ENCODE measurements around the gene MRPL22.
A peak's percentile ranks its signal among the peaks of the same experiment; 100 is the strongest.
"Not testable (repeated sequence)": the region's sequence is repeated elsewhere in the genome, so short reads cannot be mapped to it uniquely, and the experiment has no call there.

Gene MRPL22

GRCh38 chr5:154923441-154924430 lies 17.1 kb upstream of the MRPL22 start:
- H3K9me3 ChIP-seq (ENCODE audit: control extremely low read depth in 1 of 5, control insufficient read depth in 4 of 5, insufficient read depth in 2 of 5, low read depth in 1 of 5, low read length in 4 of 5) = no peaks in the 10 kb centered on the region
- H3K27ac ChIP-seq (ENCODE audit: insufficient read depth in 1 of 2, low read depth in 1 of 2, low read length in 2 of 2, poor library complexity in 1 of 2, severe bottlenecking in 2 of 2) = no peak overlapping the region
- H3K27me3 ChIP-seq (replicated peaks in 2 of 5; ENCODE audit: control insufficient read depth in 4 of 5, insufficient read depth in 5 of 5, low read length in 4 of 5) = no peaks in the 10 kb centered on the region
- no peak for DNase-seq
- WGBS (ENCODE audit: insufficient coverage) = 100% methylated on average over 1 of the region's 7 CpGs
- POLR2A ChIA-PET = no interaction called here
- no peak overlapping the region for H3K4me3 ChIP-seq (ENCODE audit: control insufficient read depth in 1 of 7, extremely low read depth in 1 of 7, insufficient read depth in 4 of 7, low read depth in 2 of 7, low read length in 6 of 7)
- H3K4me1 ChIP-seq (ENCODE audit: control extremely low read depth in 1 of 4, control insufficient read depth in 4 of 4, insufficient read depth in 4 of 4, low read length in 3 of 4) = no peaks in the 10 kb centered on the region
- CTCF ChIA-PET = interaction anchor here (1.0 kb wide), 1 partner anchor 276 kb away, joined by 3 read pairs; no protein-coding TSS in a partner anchor
- H3K36me3 ChIP-seq (ENCODE audit: control insufficient read depth in 4 of 4, insufficient read depth in 4 of 4, low read length in 3 of 4) = peaks cover 10 to 79% (median 59%) of the 10 kb centered on the region in 4 experiments

DNA sequence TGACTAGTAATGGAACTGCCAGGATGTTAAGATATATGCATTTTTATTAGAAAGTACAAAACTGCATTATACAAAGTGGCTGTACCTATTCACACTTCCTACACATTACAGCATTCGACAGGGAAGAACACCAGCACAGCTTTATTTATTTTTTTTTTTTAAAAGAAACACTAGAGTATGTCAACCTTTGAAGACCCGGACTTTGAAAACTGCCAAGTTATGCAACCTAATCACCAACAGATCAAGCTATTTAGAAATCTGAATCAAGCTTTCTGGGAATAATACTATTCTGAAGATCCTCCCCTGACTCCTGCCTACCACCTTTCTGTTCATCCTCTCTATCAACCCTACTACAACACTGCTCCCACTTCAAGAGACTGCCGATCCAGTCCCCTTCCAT lies 7.3 kb upstream of the MRPL22 start:
- peaks cover 7 to 17% (median 15%) of the 10 kb centered on the region in 4 experiments for H3K4me1 ChIP-seq (ENCODE audit: control extremely low read depth in 1 of 4, control insufficient read depth in 4 of 4, insufficient read depth in 4 of 4, low read length in 3 of 4)
- WGBS (ENCODE audit: insufficient coverage) = 100% methylated on average over 3 of the region's 3 CpGs
- H3K4me3 ChIP-seq (ENCODE audit: control insufficient read depth in 1 of 7, extremely low read depth in 1 of 7, insufficient read depth in 4 of 7, low read depth in 2 of 7, low read length in 6 of 7) = no peak overlapping the region
- ChIA-PET POLR2A (no interaction called here), CTCF (interaction anchor here (0.6 kb wide), 1 partner anchor 69 kb away, joined by 4 read pairs; no protein-coding TSS in a partner anchor)
- no peaks in the 10 kb centered on the region for H3K27me3 ChIP-seq (replicated peaks in 2 of 5; ENCODE audit: control insufficient read depth in 4 of 5, insufficient read depth in 5 of 5, low read length in 4 of 5)
- peaks cover 8 to 52% (median 29%) of the 10 kb centered on the region in 4 experiments for H3K36me3 ChIP-seq (ENCODE audit: control insufficient read depth in 4 of 4, insufficient read depth in 4 of 4, low read length in 3 of 4)
- H3K9me3 ChIP-seq (ENCODE audit: control extremely low read depth in 1 of 5, control insufficient read depth in 4 of 5, insufficient read depth in 2 of 5, low read depth in 1 of 5, low read length in 4 of 5) = no peaks in the 10 kb centered on the region
- no peak for DNase-seq
- no peak overlapping the region for H3K27ac ChIP-seq (ENCODE audit: insufficient read depth in 1 of 2, low read depth in 1 of 2, low read length in 2 of 2, poor library complexity in 1 of 2, severe bottlenecking in 2 of 2)

GRCh38 chr5:154934881-154935280 lies 6.0 kb upstream of the MRPL22 start:
- no peak for DNase-seq
- Histone ChIP-seq H3K36me3 (ENCODE audit: control insufficient read depth in 4 of 4, insufficient read depth in 4 of 4, low read length in 3 of 4) (peaks cover 8 to 41% (median 22%) of the 10 kb centered on the region in 4 experiments), H3K9me3 (ENCODE audit: control extremely low read depth in 1 of 5, control insufficient read depth in 4 of 5, insufficient read depth in 2 of 5, low read depth in 1 of 5, low read length in 4 of 5) (no peaks in the 10 kb centered on the region), H3K4me3 (ENCODE audit: control insufficient read depth in 1 of 7, extremely low read depth in 1 of 7, insufficient read depth in 4 of 7, low read depth in 2 of 7, low read length in 6 of 7) (no peak overlapping the region), H3K27me3 (replicated peaks in 2 of 5; ENCODE audit: control insufficient read depth in 4 of 5, insufficient read depth in 5 of 5, low read length in 4 of 5) (no peaks in the 10 kb centered on the region), H3K4me1 (ENCODE audit: control extremely low read depth in 1 of 4, control insufficient read depth in 4 of 4, insufficient read depth in 4 of 4, low read length in 3 of 4) (peaks cover 7 to 19% (median 16%) of the 10 kb centered on the region in 4 experiments), H3K27ac (ENCODE audit: insufficient read depth in 1 of 2, low read depth in 1 of 2, low read length in 2 of 2, poor library complexity in 1 of 2, severe bottlenecking in 2 of 2) (no peak overlapping the region)
- CTCF ChIA-PET = no interaction called here
- POLR2A ChIA-PET = no interaction called here

DNA sequence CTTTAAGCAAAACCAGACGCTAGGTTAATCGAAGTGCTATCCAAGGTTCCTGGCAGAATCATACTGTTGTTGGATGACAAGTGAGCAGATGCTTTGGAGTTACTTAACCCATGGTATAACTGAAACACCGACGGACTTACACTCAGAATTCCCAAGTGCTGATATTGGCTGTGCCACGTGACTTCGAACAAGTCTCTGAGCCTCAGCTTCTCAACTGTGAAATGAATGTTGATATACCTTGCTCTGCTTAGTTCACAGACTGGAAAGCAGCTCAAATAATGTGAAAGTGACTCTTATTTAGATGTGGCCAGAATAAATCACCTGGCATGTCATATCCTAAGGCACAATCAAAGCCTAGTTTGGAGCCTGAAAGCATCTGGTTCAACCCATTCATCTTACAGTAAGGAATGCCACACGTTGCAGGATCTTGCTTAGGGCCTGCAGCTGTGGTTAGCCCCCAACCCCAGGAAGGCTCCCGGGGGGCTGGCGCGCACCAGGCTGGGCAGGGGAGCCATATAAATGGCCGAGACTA lies 3.6 kb upstream of the MRPL22 start:
- peak overlapping the region; percentile 50 to 96 (median 87) for H3K4me3 ChIP-seq (ENCODE audit: control insufficient read depth in 1 of 7, extremely low read depth in 1 of 7, insufficient read depth in 4 of 7, low read depth in 2 of 7, low read length in 6 of 7)
- no peaks in the 10 kb centered on the region for H3K27me3 ChIP-seq (replicated peaks in 2 of 5; ENCODE audit: control insufficient read depth in 4 of 5, insufficient read depth in 5 of 5, low read length in 4 of 5)
- 45% methylated on average over 10 of the region's 11 CpGs for WGBS (ENCODE audit: insufficient coverage)
- DNase-seq = no peak
- H3K9me3 ChIP-seq (ENCODE audit: control extremely low read depth in 1 of 5, control insufficient read depth in 4 of 5, insufficient read depth in 2 of 5, low read depth in 1 of 5, low read length in 4 of 5) = no peaks in the 10 kb centered on the region
- H3K4me1 ChIP-seq (ENCODE audit: control extremely low read depth in 1 of 4, control insufficient read depth in 4 of 4, insufficient read depth in 4 of 4, low read length in 3 of 4) = peaks cover 15 to 31% (median 29%) of the 10 kb centered on the region in 4 experiments
- H3K27ac ChIP-seq (ENCODE audit: insufficient read depth in 1 of 2, low read depth in 1 of 2, low read length in 2 of 2, poor library complexity in 1 of 2, severe bottlenecking in 2 of 2) = peak overlapping the region in 1 of 2 experiments; percentile 76
- peaks cover 0 to 24% (median 9%) of the 10 kb centered on the region in 4 experiments for H3K36me3 ChIP-seq (ENCODE audit: control insufficient read depth in 4 of 4, insufficient read depth in 4 of 4, low read length in 3 of 4)
- POLR2A ChIA-PET = interaction anchor here (0.6 kb wide), 1 partner anchor 289 kb away, joined by 3 read pairs; no protein-coding TSS in a partner anchor
- CTCF ChIA-PET = interaction anchor here (0.7 to 1.4 kb wide), 4 partner anchors 10 to 122 kb away, joined by 3 to 4 read pairs (median 4); no protein-coding TSS in a partner anchor

DNA sequence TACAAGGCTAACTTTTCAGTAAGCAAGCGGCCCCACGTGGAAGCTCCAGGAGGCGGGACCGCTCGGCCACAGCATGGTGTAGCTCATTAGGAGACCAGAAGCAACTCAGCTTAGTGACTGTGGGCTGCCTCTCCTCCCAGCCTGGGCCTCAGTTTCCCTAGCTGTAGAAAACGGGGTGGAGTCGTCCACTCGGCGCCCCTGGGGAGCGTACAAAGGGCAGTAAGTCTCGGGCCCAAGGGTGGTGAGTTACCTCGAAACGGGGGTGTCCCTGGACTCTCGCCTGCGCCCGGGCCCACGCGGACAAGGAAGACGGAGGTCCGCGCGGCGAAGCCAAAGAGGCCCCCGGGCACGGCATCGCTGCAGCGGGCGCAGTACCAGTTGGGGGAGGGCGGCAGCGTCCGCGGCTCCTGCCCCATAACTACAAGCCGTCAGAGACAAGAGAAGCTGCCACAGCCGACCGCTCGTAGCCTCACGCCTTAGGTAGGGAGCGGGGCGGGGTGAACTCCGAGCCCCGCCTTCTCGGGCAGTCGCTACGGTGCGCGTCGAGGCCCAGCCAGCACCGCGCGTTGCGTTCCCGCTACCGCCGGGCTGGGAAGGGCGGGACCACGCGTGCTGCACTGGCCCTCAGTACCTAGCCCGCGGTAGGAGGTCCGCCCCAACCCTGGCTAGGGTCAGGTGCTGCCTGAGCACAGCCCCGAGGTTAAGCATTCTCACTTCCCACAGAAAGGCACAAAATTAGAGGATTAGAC lies 3.0 kb upstream of the MRPL22 start, which contains the start of gene GEMIN5:
GEMIN5 (minus strand) TSS at position 494 of the 749 bp plus-strand sequence; CDS start at position 416, 78 bp downstream.
- Histone ChIP-seq H3K9me3 (ENCODE audit: control extremely low read depth in 1 of 5, control insufficient read depth in 4 of 5, insufficient read depth in 2 of 5, low read depth in 1 of 5, low read length in 4 of 5) (no peaks in the 10 kb centered on the region), H3K36me3 (ENCODE audit: control insufficient read depth in 4 of 4, insufficient read depth in 4 of 4, low read length in 3 of 4) (peaks cover 0 to 20% (median 9%) of the 10 kb centered on the region in 4 experiments), H3K27ac (ENCODE audit: insufficient read depth in 1 of 2, low read depth in 1 of 2, low read length in 2 of 2, poor library complexity in 1 of 2, severe bottlenecking in 2 of 2) (peak within 1 kb of the TSS; percentile 28 to 76), H3K27me3 (replicated peaks in 2 of 5; ENCODE audit: control insufficient read depth in 4 of 5, insufficient read depth in 5 of 5, low read length in 4 of 5) (no peaks in the 10 kb centered on the region), H3K4me1 (ENCODE audit: control extremely low read depth in 1 of 4, control insufficient read depth in 4 of 4, insufficient read depth in 4 of 4, low read length in 3 of 4) (peaks cover 20 to 36% (median 33%) of the 10 kb centered on the region in 4 experiments), H3K4me3 (ENCODE audit: control insufficient read depth in 1 of 7, extremely low read depth in 1 of 7, insufficient read depth in 4 of 7, low read depth in 2 of 7, low read length in 6 of 7) (peak within 1 kb of the TSS; percentile 50 to 96 (median 87))
- DNase-seq = peak; percentile 84 to 92 (median 91)
- ChIA-PET POLR2A (interaction anchor here (0.6 kb wide), 1 partner anchor 290 kb away, joined by 3 read pairs; no protein-coding TSS in a partner anchor), CTCF (interaction anchor here (0.7 to 1.4 kb wide), 4 partner anchors 9 to 123 kb away, joined by 3 to 4 read pairs (median 4); no protein-coding TSS in a partner anchor)
- under 1% methylated on average over 53 of the region's 61 CpGs for WGBS (ENCODE audit: insufficient coverage)

DNA sequence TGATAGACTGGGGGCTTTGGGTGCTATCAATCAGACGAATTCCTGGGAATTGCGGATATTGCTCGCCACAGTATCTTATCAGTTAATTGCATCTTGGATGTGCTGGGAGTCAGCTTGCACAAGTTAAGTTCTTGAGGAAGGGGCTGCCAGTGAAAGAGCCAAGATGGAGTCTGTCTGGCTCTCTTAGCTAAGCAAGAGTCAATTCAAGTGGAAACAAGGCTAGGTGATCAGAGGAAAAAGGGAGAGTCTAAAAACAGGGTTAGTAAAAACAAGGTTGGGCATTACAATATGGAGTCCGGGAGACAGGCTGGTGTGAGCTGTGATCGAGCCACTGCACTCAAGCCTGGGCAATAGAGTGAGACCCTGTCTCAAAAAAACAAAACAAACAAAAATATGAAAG lies 1.5 kb upstream of the MRPL22 start:
- POLR2A ChIA-PET = not testable (repeated sequence)

More for the DNA sequence above, 1.5 kb upstream of the MRPL22 start:
- Histone ChIP-seq H3K36me3 (ENCODE audit: control insufficient read depth in 4 of 4, insufficient read depth in 4 of 4, low read length in 3 of 4) (peaks cover 0 to 14% (median 6%) of the 10 kb centered on the region in 4 experiments), H3K4me1 (ENCODE audit: control extremely low read depth in 1 of 4, control insufficient read depth in 4 of 4, insufficient read depth in 4 of 4, low read length in 3 of 4) (peaks cover 20 to 38% (median 36%) of the 10 kb centered on the region in 4 experiments)
- DNase-seq; H3K27ac ChIP-seq (ENCODE audit: insufficient read depth in 1 of 2, low read depth in 1 of 2, low read length in 2 of 2, poor library complexity in 1 of 2, severe bottlenecking in 2 of 2); H3K27me3 ChIP-seq (replicated peaks in 2 of 5; ENCODE audit: control insufficient read depth in 4 of 5, insufficient read depth in 5 of 5, low read length in 4 of 5); H3K9me3 ChIP-seq (ENCODE audit: control extremely low read depth in 1 of 5, control insufficient read depth in 4 of 5, insufficient read depth in 2 of 5, low read depth in 1 of 5, low read length in 4 of 5); H3K4me3 ChIP-seq (ENCODE audit: control insufficient read depth in 1 of 7, extremely low read depth in 1 of 7, insufficient read depth in 4 of 7, low read depth in 2 of 7, low read length in 6 of 7); CTCF ChIA-PET: not testable (repeated sequence)
- 100% methylated on average over 3 of the region's 5 CpGs for WGBS (ENCODE audit: insufficient coverage)

Data from common myeloid progenitor, CD34-positive (primary cell).